HEK293 (cell line): ENCODE measurements around the gene FXYD5.

ENCODE experiments used
- CTCF ChIA-PET: fragments of 350-600 bp; formaldehyde crosslinking; extraction: SDS; loops from one replicate; lab custom pipeline; 2021; ENCODE audit warnings: antibody characterized with exemption; lab: Yijun Ruan, JAX
- POLR2A ChIA-PET: fragments of 300-600 bp; formaldehyde crosslinking; extraction: SDS; loops from one replicate; lab custom pipeline; 2020; ENCODE audit warnings: antibody characterized with exemption, inconsistent platforms; lab: Yijun Ruan, JAX
- H3K27ac ChIP-seq: fragments of 200-500 bp; sonication (Bioruptor generic); 2 replicates; pipeline ENCODE4 v1.5.1; 2014; ENCODE audit warnings: low read depth, low read length, control low read depth, inconsistent platforms; ENCODE audit errors: extremely low read depth
- H3K36me3 ChIP-seq, 2 experiments: fragments of 200-500 bp in 1 of 2; sonication (Bioruptor generic) in 1 of 2; 1 replicate in 1 of 2; 2 replicates in 1 of 2; pipeline ENCODE4 v1.5.1; 2014 to 2017; ENCODE audit warnings: inconsistent platforms in 2 of 2, low read length in 2 of 2; ENCODE audit not compliant: control insufficient read depth in 2 of 2, insufficient read depth in 1 of 2
- H3K4me1 ChIP-seq: fragments of 200-500 bp; sonication (Bioruptor generic); 2 replicates; pipeline ENCODE4 v1.5.1; 2014; ENCODE audit warnings: mild to moderate bottlenecking, low read length, inconsistent platforms; ENCODE audit not compliant: control insufficient read depth, insufficient read depth
- H3K4me3 ChIP-seq: 2 replicates; pipeline ENCODE4 v1.5.1; 2011; ENCODE audit warnings: low read depth, mild to moderate bottlenecking, control low read depth, low read length, moderate library complexity
- H3K9me3 ChIP-seq: fragments of 200-500 bp; sonication (Bioruptor generic); 2 replicates; pipeline ENCODE4 v1.5.1; 2014; ENCODE audit warnings: low read depth, low read length, inconsistent platforms; ENCODE audit not compliant: control insufficient read depth, insufficient read depth
- BCL11A ChIP-seq: fragments of 450-650 bp; formaldehyde crosslinking; IDR thresholded peaks from 2 replicates; pipeline ENCODE4 v1.5.1; 2016; ENCODE audit warnings: low read depth, missing biosample characterization, missing genetic modification characterization
- EGR2 ChIP-seq: fragments of 450-650 bp; formaldehyde crosslinking; IDR thresholded peaks from 2 replicates; pipeline ENCODE4 v1.5.1; 2016; ENCODE audit warnings: low read depth, missing biosample characterization, missing genetic modification characterization
- GLI4 ChIP-seq: fragments of 450-650 bp; formaldehyde crosslinking; IDR thresholded peaks from 2 replicates; pipeline ENCODE4 v1.5.1; 2016; ENCODE audit warnings: missing biosample characterization, missing genetic modification characterization
- IKZF3 ChIP-seq: fragments of 450-650 bp; IDR thresholded peaks from 2 replicates; pipeline ENCODE4 v1.5.0; 2018; ENCODE audit warnings: missing biosample characterization, mild to moderate bottlenecking, missing genetic modification characterization, moderate library complexity
- KLF10 ChIP-seq: fragments of 450-650 bp; IDR thresholded peaks from 2 replicates; pipeline ENCODE4 v1.5.1; 2018; ENCODE audit warnings: missing biosample characterization, mild to moderate bottlenecking, missing genetic modification characterization
- TRIM28 ChIP-seq: IDR thresholded peaks from 2 replicates; pipeline ENCODE4 v1.6.1; 2011; ENCODE audit warnings: low read length, control low read depth, borderline replicate concordance
- ZBTB17 ChIP-seq: fragments of 450-650 bp; formaldehyde crosslinking; IDR thresholded peaks from 2 replicates; pipeline ENCODE4 v1.5.1; 2016; ENCODE audit warnings: missing biosample characterization, missing genetic modification characterization
- ZEB2 ChIP-seq: fragments of 450-650 bp; formaldehyde crosslinking; IDR thresholded peaks from 2 replicates; pipeline ENCODE4 v1.5.1; 2016; ENCODE audit warnings: missing biosample characterization, missing genetic modification characterization
- ZNF121 ChIP-seq: fragments of 450-650 bp; formaldehyde crosslinking; IDR thresholded peaks from 2 replicates; pipeline ENCODE4 v1.5.1; 2016; ENCODE audit warnings: missing biosample characterization, missing genetic modification characterization
- ZNF138 ChIP-seq: fragments of 450-650 bp; formaldehyde crosslinking; IDR thresholded peaks from 2 replicates; pipeline ENCODE4 v1.5.1; 2016; ENCODE audit warnings: missing biosample characterization, missing genetic modification characterization, borderline replicate concordance
- ZNF155 ChIP-seq: fragments of 450-650 bp; formaldehyde crosslinking; IDR thresholded peaks from 2 replicates; pipeline ENCODE4 v1.5.1; 2016; ENCODE audit warnings: missing biosample characterization, missing genetic modification characterization
- ZNF16 ChIP-seq: fragments of 450-650 bp; formaldehyde crosslinking; IDR thresholded peaks from 2 replicates; pipeline ENCODE4 v1.5.1; 2016; ENCODE audit warnings: low read depth, missing biosample characterization, missing genetic modification characterization
- ZNF19 ChIP-seq: fragments of 450-650 bp; formaldehyde crosslinking; IDR thresholded peaks from 2 replicates; pipeline ENCODE4; 2016; ENCODE audit warnings: missing biosample characterization, missing genetic modification characterization, low read depth
- ZNF223 ChIP-seq: fragments of 450-650 bp; formaldehyde crosslinking; IDR thresholded peaks from 2 replicates; pipeline ENCODE4 v1.5.1; 2016; ENCODE audit warnings: missing biosample characterization, missing genetic modification characterization
- ZNF37A ChIP-seq: fragments of 450-650 bp; IDR thresholded peaks from 2 replicates; pipeline ENCODE4 v1.5.1; 2018; ENCODE audit warnings: missing biosample characterization, missing genetic modification characterization
- ZNF571 ChIP-seq: fragments of 450-650 bp; formaldehyde crosslinking; IDR thresholded peaks from 2 replicates; pipeline ENCODE4 v1.5.0; 2017; ENCODE audit warnings: missing biosample characterization, missing genetic modification characterization
- ZNF610 ChIP-seq: fragments of 450-650 bp; formaldehyde crosslinking; IDR thresholded peaks from 2 replicates; pipeline ENCODE4 v1.5.1; 2016; ENCODE audit warnings: missing biosample characterization, missing genetic modification characterization, borderline replicate concordance
- ZNF664 ChIP-seq: fragments of 450-650 bp; formaldehyde crosslinking; IDR thresholded peaks from 2 replicates; pipeline ENCODE4 v1.5.1; 2016; ENCODE audit warnings: missing biosample characterization, missing genetic modification characterization
- ZNF677 ChIP-seq: fragments of 450-650 bp; IDR thresholded peaks from 2 replicates; pipeline ENCODE4 v1.5.0; 2018; ENCODE audit warnings: missing biosample characterization, mild to moderate bottlenecking, missing genetic modification characterization, moderate library complexity
- ZNF701 ChIP-seq: fragments of 450-650 bp; formaldehyde crosslinking; IDR thresholded peaks from 2 replicates; pipeline ENCODE4 v1.5.1; 2016; ENCODE audit warnings: missing biosample characterization, missing genetic modification characterization
- ZNF785 ChIP-seq: fragments of 450-650 bp; formaldehyde crosslinking; IDR thresholded peaks from 2 replicates; pipeline ENCODE4 v1.5.1; 2016; ENCODE audit warnings: missing biosample characterization, missing genetic modification characterization
- ZNF830 ChIP-seq: fragments of 450-650 bp; IDR thresholded peaks from 2 replicates; pipeline ENCODE4 v1.5.0; 2018; ENCODE audit warnings: missing biosample characterization, missing genetic modification characterization, low read depth, mild to moderate bottlenecking, moderate library complexity
- ZSCAN16 ChIP-seq: fragments of 450-650 bp; formaldehyde crosslinking; IDR thresholded peaks from 2 replicates; pipeline ENCODE4 v1.5.1; 2016; ENCODE audit warnings: missing biosample characterization, missing genetic modification characterization
- TF ChIP-seq, protein P1 (sequence below): fragments of 450-650 bp; formaldehyde crosslinking; IDR thresholded peaks from 2 replicates; pipeline ENCODE4 v1.5.1; 2016; ENCODE audit warnings: missing biosample characterization, missing genetic modification characterization
- TF ChIP-seq, protein P2 (sequence below): fragments of 450-650 bp; formaldehyde crosslinking; IDR thresholded peaks from 2 replicates; pipeline ENCODE4 v1.5.1; 2016; ENCODE audit warnings: missing biosample characterization, missing genetic modification characterization
- TF ChIP-seq, protein P3 (sequence below): fragments of 450-650 bp; formaldehyde crosslinking; IDR thresholded peaks from 2 replicates; pipeline ENCODE4 v1.5.1; 2016; ENCODE audit warnings: missing biosample characterization, missing genetic modification characterization

FXYD5 gene

DNA sequence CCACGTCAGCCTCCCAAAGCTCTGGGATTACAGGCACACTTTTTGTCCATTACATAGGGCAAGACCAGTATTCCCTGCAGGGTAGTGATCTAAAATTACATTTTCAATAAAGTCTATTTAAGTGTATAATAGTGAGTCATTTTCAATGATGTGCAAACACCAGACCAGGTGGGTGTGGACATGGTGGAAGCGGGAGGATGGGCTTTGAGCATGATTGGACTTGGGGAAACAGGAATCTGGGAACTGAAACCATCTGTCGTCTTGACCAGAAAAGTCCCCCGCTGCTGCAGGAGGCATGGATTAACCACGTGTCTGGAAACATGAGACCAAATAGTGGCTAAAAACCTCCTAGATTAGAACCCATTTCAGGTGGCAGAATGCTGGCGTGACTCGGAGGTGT is 34.0 kb upstream of the FXYD5 start (continued):
- peak; percentile 92 for TF ChIP-seq ZBTB17
- no peak for TF ChIP-seq ZNF610 (tag by site-specific recombination)
- no peak for TF ChIP-seq ZNF223
- TF ChIP-seq ZSCAN16 (tag by site-specific recombination), result no peak

DNA sequence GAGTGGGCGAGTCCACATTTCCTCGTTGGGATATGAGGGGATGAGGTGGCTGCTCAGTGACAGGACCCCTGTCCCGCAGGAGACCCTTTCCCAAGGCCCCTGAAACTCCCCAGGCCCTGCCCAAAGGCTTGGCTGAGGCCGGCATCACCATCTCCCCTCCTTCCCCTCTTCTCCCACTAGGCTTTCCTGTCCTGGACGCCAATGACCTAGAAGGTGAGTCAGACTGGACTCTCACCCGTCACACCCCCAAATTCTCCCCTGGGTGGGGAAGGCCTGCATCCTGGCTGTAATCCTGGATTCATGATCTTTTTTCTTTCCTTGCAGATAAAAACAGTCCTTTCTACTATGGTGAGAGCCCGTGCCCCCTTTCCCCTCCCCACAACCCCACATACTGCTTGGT is 33.6 kb upstream of the FXYD5 start:
- Histone ChIP-seq H3K9me3 (no peaks in the 10 kb centered on the region), H3K4me3 (no peak overlapping the region), H3K27ac (no peak overlapping the region), H3K4me1 (peaks cover 12% of the 10 kb centered on the region), H3K36me3 (no peaks in the 10 kb centered on the region)
- TF ChIP-seq ZEB2, result no peak
- peak; percentile 19; the same call in 1 of the 2 replicates for TF ChIP-seq ZBTB17
- TF ChIP-seq GLI4 (tag by site-specific recombination), result no peak
- no peak for TF ChIP-seq IKZF3 (tag by site-specific recombination)
- no peak for TF ChIP-seq ZNF121
- ChIA-PET POLR2A (no interaction called here), CTCF (interaction anchor here (0.6 to 6.9 kb wide), 5 partner anchors 14 to 1296 kb away, joined by 3 to 101 read pairs (median 7); partner anchors contain the start of gene LGI4)

DNA sequence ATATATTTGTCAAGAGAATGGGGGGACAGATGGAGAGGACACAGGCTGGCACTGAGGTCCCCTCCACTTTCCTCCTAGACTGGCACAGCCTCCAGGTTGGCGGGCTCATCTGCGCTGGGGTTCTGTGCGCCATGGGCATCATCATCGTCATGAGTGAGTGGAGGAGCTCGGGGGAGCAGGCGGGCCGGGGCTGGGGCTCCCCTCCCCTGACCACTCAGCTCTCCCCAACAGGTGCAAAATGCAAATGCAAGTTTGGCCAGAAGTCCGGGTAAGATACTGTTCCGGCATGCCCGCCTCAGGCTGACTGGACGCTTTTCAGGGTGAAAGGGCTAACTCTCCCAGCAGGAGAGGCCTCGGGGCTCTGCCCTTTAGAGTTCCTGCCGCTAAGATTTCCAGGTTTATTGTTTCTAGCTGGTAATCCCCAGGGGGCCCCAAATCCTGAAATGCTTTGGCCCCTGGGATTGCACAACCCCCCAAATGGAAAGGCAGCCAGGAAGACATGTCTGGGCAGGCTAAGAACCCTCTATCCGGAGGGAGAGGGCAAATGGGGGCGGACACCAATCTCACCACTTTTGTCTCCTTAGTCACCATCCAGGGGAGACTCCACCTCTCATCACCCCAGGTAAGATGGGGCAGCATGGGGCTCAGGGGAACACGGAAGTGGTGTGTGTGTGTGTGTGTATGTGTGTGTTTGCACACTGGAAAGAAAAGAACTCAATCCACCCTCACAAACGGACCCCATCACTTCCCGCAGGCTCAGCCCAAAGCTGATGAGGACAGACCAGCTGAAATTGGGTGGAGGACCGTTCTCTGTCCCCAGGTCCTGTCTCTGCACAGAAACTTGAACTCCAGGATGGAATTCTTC is 31.6 kb upstream of the FXYD5 start:
- ChIA-PET CTCF (interaction anchor here (0.6 to 4.8 kb wide), 6 partner anchors 8 to 165 kb away, joined by 3 to 67 read pairs (median 16); partner anchors contain the start of genes FXYD3, FXYD7 and LGI4), POLR2A (interaction anchor here (1.2 kb wide), 1 partner anchor 18 kb away, joined by 3 read pairs; no protein-coding TSS in a partner anchor)
- Histone ChIP-seq H3K4me3 (no peak overlapping the region), H3K27ac (no peak overlapping the region; the same call in 1 of the 2 replicates), H3K9me3 (no peaks in the 10 kb centered on the region), H3K4me1 (peaks cover 10% of the 10 kb centered on the region), H3K36me3 (no peaks in the 10 kb centered on the region)
- TF ChIP-seq ZNF701 (tag by site-specific recombination) (no peak), ZNF830 (no peak), ZNF155 (tag by site-specific recombination) (no peak), ZNF571 (no peak), ZNF610 (tag by site-specific recombination) (no peak), ZNF138 (tag by site-specific recombination) (no peak), ZNF19 (no peak), ZNF16 (tag by site-specific recombination) (no peak), BCL11A (tag by site-specific recombination) (no peak), ZNF677 (tag by site-specific recombination) (no peak), ZNF664 (tag by site-specific recombination) (no peak), EGR2 (tag by site-specific recombination) (no peak), KLF10 (tag by site-specific recombination) (no peak), ZNF785 (no peak), TRIM28 (no peak), ZNF37A (tag by site-specific recombination) (no peak)
- TF ChIP-seq, protein P1, sequence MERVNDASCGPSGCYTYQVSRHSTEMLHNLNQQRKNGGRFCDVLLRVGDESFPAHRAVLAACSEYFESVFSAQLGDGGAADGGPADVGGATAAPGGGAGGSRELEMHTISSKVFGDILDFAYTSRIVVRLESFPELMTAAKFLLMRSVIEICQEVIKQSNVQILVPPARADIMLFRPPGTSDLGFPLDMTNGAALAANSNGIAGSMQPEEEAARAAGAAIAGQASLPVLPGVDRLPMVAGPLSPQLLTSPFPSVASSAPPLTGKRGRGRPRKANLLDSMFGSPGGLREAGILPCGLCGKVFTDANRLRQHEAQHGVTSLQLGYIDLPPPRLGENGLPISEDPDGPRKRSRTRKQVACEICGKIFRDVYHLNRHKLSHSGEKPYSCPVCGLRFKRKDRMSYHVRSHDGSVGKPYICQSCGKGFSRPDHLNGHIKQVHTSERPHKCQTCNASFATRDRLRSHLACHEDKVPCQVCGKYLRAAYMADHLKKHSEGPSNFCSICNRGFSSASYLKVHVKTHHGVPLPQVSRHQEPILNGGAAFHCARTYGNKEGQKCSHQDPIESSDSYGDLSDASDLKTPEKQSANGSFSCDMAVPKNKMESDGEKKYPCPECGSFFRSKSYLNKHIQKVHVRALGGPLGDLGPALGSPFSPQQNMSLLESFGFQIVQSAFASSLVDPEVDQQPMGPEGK, result peak; percentile 50; the same call in 1 of the 2 replicates
- TF ChIP-seq, protein P2, sequence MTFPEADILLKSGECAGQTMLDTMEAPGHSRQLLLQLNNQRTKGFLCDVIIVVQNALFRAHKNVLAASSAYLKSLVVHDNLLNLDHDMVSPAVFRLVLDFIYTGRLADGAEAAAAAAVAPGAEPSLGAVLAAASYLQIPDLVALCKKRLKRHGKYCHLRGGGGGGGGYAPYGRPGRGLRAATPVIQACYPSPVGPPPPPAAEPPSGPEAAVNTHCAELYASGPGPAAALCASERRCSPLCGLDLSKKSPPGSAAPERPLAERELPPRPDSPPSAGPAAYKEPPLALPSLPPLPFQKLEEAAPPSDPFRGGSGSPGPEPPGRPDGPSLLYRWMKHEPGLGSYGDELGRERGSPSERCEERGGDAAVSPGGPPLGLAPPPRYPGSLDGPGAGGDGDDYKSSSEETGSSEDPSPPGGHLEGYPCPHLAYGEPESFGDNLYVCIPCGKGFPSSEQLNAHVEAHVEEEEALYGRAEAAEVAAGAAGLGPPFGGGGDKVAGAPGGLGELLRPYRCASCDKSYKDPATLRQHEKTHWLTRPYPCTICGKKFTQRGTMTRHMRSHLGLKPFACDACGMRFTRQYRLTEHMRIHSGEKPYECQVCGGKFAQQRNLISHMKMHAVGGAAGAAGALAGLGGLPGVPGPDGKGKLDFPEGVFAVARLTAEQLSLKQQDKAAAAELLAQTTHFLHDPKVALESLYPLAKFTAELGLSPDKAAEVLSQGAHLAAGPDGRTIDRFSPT (tag by site-specific recombination), result no peak
- TF ChIP-seq, protein P3, sequence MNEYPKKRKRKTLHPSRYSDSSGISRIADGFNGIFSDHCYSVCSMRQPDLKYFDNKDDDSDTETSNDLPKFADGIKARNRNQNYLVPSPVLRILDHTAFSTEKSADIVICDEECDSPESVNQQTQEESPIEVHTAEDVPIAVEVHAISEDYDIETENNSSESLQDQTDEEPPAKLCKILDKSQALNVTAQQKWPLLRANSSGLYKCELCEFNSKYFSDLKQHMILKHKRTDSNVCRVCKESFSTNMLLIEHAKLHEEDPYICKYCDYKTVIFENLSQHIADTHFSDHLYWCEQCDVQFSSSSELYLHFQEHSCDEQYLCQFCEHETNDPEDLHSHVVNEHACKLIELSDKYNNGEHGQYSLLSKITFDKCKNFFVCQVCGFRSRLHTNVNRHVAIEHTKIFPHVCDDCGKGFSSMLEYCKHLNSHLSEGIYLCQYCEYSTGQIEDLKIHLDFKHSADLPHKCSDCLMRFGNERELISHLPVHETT (tag by site-specific recombination), result no peak
